ENCODE results near the gene TTLL11.
"Not testable (repeated sequence)": the region's sequence is repeated elsewhere in the genome, so short reads cannot be mapped to it uniquely, and the experiment has no call there.

The TTLL11 gene

DNA sequence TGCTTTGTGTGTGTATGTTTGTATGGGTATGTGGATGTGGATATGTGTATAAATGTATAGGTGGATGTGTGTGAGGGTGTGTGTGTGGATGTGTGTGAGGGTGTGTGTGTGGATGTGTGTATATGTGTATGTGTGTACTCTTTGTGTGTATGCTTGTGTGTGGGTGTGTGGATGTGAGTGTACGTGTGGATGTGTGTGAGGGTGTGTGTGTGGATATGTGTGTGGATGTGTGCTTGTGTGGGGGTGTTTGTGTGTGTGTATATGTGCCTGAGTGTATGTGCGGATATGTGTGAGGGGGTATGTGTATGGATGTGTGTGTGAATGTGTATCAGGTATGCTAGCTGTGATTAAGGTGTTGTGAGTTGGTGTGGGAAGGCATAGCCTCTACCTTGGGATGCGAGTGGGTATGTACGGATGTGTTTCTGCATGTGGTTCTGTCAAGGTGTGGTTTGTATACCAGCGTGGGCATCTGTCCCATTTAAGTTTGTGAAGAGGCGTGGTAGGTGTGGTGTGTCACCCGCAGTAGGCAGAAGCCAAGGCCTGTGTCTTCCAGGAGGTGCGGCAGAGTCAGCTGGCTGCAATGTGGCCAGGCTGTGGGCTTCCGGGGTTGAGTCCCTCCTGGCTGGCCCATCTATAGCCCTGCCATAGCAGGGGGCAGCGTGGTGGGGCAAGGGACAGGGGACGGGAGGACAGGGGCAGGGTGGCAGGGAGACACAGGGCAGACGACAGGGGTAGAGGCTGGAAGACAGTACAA, 285.9 kb downstream of the TTLL11 start:
- DNase-seq (ENCODE audit: low read depth): no peak
- TF ChIP-seq, protein P1, sequence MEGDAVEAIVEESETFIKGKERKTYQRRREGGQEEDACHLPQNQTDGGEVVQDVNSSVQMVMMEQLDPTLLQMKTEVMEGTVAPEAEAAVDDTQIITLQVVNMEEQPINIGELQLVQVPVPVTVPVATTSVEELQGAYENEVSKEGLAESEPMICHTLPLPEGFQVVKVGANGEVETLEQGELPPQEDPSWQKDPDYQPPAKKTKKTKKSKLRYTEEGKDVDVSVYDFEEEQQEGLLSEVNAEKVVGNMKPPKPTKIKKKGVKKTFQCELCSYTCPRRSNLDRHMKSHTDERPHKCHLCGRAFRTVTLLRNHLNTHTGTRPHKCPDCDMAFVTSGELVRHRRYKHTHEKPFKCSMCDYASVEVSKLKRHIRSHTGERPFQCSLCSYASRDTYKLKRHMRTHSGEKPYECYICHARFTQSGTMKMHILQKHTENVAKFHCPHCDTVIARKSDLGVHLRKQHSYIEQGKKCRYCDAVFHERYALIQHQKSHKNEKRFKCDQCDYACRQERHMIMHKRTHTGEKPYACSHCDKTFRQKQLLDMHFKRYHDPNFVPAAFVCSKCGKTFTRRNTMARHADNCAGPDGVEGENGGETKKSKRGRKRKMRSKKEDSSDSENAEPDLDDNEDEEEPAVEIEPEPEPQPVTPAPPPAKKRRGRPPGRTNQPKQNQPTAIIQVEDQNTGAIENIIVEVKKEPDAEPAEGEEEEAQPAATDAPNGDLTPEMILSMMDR (conservative IDR thresholded peaks at IDR 0.05; ENCODE audit: low read depth, low read length): no peak
- H3K4me3 ChIP-seq (ENCODE audit: low read depth, low read length): no peak overlapping the region

DNA sequence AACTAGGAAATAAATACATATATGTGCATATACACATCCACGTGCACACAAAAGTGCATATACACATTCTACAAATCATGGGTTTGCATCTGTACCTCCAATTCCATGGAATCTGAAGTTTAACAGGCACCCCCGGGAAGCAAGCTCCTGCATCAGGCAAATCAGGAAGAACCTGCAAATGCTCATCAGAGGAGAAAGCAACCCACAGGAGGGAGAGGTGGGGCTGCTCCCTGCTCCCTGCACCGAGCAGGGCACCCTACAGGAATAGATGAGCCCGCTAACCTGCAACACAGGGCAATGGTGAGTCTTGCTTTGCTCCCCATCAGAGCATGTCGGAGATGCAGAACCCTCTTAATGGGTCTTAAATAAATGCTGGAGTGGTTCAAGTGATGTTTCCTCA, 290.4 kb downstream of the TTLL11 start:
- no peak for DNase-seq (ENCODE audit: low read depth)
- TF ChIP-seq, protein P1 (conservative IDR thresholded peaks at IDR 0.05; ENCODE audit: low read depth, low read length): no peak
- no peak overlapping the region for H3K4me3 ChIP-seq (ENCODE audit: low read depth, low read length)

- TF ChIP-seq, protein P1 (conservative IDR thresholded peaks at IDR 0.05; ENCODE audit: low read depth, low read length): no peak
Observed at GRCh38 chr9:121801579-121801978, 291.5 kb downstream of the TTLL11 start.

GRCh38 chr9:121800376-121800775, 292.7 kb downstream of the TTLL11 start:
- TF ChIP-seq, protein P1 (conservative IDR thresholded peaks at IDR 0.05; ENCODE audit: low read depth, low read length): no peak
- H3K4me3 ChIP-seq (ENCODE audit: low read depth, low read length): no peak overlapping the region
- DNase-seq (ENCODE audit: low read depth): no peak

More at GRCh38 chr9:121801579-121801978, 291.5 kb downstream of the TTLL11 start:
- no peak for DNase-seq (ENCODE audit: low read depth)
- no peak overlapping the region for H3K4me3 ChIP-seq (ENCODE audit: low read depth, low read length)

- no peak for DNase-seq (ENCODE audit: low read depth)
- TF ChIP-seq, protein P1 (conservative IDR thresholded peaks at IDR 0.05; ENCODE audit: low read depth, low read length): no peak
- H3K4me3 ChIP-seq (ENCODE audit: low read depth, low read length): no peak overlapping the region
Observed at GRCh38 chr9:121798941-121799340, 294.2 kb downstream of the TTLL11 start.

DNA sequence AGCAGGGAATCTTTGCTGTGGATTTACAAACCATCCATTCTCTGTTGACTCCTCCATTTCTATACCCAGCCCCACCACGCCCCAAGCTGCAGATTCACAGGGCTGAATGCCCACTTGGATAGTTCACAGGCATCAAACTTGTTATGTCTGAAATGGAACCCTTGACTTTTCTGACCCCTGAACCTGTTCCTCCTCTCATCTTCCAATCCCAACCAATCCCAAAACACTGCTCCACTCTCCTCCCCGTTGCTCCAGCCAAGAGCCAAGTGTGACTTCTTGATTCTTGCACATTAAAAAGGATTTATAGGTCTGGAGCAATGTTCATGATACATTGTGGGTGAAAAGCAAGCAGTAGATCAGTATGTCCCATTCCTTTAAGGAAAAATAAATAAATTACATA, 296.0 kb downstream of the TTLL11 start:
- DNase-seq (ENCODE audit: low read depth): no peak
- TF ChIP-seq, protein P1 (conservative IDR thresholded peaks at IDR 0.05; ENCODE audit: low read depth, low read length): no peak
- no peak overlapping the region for H3K4me3 ChIP-seq (ENCODE audit: low read depth, low read length)

- not testable (repeated sequence) for H3K4me3 ChIP-seq (ENCODE audit: low read depth, low read length); DNase-seq (ENCODE audit: low read depth)
Observed at GRCh38 chr9:121794334-121794733, 298.8 kb downstream of the TTLL11 start.

DNA sequence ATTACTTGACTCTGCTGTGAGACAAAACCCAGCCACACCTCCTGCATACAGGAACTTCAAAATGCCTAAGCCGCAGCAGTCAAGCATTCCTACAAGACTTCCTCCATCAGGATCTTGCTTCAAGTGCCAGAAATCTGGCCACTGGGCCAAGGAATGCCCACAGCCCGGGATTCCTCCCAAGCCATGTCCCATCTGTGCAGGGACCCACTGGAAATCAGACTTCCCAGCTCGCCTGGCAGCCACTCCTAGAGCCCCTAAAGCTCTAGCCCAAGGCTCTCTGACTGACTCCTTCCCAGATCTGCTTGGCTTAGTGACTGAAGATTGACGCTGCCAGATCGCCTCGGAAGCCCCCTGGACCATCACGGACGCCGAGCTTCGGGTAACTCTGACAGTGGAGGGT, 300.6 kb downstream of the TTLL11 start:
- H3K4me3 ChIP-seq (ENCODE audit: low read depth, low read length); DNase-seq (ENCODE audit: low read depth): not testable (repeated sequence)
